GM21529 (cell line): ENCODE data around the gene TEP1.
"Not testable (repeated sequence)": the region's sequence is repeated elsewhere in the genome, so short reads cannot be mapped to it uniquely, and the experiment has no call there.

Experiments used
- ATAC-seq: cut with Tn5 transposase; IDR thresholded peaks from one replicate; pipeline ENCODE4 v1.9.1; 2021; ENCODE audit not compliant: unreplicated experiment

TEP1 gene

GRCh38 chr14:20391505-20391904 lies 21.8 kb downstream of the TEP1 start:
- no peak for ATAC-seq

DNA sequence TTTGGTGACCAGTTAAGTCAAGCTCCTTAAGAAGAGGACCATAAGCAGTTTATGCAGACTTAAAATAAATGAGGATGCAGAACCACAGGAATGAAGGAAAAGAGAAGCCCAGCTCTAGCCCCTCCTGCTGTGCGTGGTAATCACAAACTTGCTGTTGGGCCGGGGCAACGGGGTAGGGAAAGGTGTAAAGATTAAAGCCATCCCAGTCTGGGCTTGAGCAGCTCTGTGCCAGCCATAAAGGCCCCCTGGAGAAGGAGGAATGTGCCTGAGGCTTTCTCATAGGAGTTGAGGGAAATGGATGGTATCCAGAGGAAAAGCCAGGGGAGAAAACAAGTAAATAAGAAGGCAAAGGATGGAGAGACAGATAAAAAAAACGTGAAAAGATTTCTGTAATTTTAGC lies 25.1 kb downstream of the TEP1 start:
- no peak for ATAC-seq

DNA sequence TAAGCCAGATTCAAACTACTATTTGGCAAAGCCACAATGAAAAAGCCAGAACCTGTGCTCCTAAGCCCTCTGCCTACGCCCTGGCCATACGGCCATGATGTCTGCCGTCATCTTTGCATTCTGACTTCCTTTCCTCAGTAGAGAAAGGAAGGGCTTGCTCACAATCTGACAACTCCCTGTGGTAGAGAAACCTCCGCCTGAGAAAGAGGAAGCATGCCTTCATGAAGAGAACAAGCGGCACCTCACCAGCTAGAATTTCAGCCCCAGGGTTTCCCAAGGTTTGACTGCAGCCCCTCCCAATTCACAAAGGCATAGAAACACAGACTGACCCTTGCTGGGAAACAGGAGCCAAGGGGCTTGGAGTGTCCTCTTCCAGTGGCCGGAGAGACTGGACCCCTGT lies 25.7 kb downstream of the TEP1 start:
- no peak for ATAC-seq

DNA sequence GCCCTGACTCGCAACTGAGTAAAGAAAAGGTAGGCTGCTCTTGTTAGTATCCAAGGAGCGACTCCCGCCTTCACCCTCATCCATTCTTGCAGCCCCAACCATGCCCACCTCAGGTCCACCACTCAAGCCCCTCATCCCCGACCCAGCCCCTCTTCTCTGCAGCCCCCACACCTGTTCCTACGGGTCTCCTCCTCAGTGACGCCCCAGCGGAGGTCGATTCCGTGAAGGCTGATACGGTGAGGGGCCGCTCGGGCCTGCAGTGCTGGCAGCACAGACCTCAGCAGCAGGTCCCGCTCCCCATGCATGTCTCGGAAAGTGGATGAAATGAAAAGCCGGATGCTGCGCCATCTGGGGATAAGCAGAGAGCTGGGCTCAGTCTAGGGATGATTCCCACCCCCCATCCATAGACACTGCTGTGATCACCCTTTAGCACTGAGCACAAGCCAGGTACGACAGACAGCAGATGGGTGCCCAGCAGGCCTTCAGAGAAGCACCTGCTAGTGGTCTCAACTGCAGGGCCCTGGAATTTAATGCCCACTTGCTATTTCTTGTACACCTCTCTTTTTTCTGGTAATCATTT lies 26.9 kb downstream of the TEP1 start:
- ATAC-seq = no peak

DNA sequence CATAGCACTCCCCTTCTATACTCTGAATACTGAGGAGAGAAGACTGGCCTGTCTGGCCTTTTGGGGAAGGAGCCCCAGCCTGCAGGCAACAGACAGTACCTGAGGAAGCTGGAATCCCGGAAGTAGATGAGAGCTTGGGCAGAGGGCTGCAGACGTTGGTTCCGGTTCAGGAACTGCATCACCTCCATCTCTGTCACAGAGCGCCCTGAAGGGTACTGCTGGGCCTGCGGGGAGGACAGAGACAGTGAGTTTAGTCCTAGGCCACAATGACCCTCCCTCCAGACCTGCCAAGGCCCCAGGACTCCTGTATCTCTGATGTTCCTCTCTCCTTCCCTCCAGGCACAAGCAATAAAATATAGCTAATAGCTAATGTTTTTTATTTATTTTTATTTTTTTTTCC lies 28.4 kb downstream of the TEP1 start:
- ATAC-seq = no peak

DNA sequence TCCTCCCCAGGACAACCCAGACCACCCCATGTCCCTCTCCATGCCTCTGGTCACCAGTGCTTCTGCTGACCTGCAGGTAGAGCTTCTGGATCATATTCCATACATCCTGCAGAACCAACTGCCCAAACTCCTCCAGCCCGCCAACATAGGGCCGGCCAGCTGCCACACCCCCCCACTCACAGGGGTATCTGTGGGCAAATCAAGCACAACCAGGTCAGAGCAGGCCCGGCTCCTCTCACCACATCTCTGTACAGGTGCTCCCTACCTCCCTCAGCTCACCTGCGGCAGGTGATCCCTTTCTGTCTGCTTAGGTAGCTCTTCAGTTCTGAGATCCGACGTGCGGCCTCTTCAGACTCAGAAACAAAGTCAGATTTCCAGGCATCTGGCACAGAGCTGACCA lies 29.0 kb downstream of the TEP1 start:
- ATAC-seq = no peak

- ATAC-seq = no peak
Measured at GRCh38 chr14:20383636-20384035, 29.7 kb downstream of the TEP1 start.

DNA sequence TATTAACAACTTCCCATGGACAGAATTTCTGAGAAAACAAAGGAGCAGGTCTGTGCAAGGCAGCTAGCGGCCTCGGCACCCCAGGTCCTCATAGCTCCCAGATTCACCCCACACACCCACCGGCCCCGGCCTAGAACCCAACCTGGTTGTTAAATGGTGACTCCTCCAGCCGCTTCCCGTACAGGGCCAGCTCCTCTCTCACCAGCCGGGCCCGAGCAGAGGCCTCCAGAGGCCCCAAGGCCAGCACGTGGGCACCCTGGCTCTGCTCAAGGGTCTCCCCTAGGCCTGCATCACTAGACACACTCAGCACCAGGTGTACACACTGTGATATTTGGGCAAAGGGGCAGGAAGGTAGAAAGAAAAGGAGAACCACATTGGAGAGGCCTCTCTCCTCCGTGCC lies 30.3 kb downstream of the TEP1 start:
- ATAC-seq = no peak

- ATAC-seq = no peak
Measured at GRCh38 chr14:20382526-20382925, 30.8 kb downstream of the TEP1 start.

DNA sequence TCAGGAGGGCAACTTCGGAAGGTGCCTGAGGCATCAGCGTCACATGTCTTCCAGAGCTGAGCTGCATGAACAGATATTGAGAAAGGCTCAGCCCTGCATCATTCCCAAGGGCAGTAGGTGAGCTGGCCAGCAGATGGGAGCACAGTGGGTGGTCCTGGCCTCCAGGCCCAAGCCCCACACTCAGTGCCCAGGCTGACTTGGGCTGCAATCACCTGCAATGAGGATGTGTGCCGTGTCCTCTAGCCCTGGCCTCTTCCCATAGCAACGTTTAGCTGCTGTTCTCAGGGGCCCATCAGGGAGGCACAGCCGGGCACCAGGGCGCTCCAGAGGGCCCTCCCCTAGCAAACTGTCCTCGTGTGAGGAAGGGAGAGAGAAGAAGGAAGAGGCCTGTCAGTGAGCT lies 32.0 kb downstream of the TEP1 start:
- no peak for ATAC-seq

GRCh38 chr14:20380681-20381080 lies 32.6 kb downstream of the TEP1 start:
- ATAC-seq = no peak

DNA sequence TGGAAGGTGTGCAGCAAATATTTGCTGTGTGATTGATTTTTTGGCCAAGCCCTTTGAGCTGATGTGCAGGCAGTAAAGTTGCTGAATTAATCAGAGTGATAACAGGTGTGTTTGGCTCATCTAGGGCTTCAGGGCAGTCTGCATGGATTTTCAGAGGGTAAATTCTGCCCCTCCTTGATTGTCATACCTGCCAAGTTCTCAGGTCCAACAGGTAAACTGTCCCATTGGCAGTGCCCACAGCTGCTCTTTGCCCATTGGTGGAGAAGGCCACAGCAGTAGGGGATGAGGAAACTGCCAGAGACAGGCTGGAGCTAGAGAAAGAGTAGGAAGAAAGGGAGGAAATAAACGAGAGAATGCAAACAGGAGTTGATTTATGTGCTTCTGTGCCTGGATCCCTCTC lies 33.6 kb downstream of the TEP1 start:
- no peak for ATAC-seq

DNA sequence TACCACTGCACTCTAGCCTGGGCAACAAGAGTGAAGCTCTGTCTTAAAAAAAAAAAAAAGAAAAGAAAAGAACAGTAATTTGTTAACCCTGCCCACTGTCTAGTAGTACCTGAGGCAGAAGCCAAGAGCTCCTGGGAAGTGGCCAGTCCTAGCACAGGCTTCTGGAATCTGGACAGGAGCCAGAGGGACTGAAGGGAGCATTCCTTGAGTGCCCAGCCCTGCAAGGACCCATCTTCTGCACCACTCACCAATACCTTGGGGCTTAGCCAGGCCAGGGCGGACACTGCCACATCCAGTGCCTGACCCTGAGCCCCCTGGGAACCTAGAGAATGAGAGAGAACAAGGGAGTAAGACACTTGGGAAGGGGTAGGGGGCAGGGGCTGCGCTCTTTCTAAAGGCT lies 36.1 kb downstream of the TEP1 start:
- ATAC-seq = no peak

DNA sequence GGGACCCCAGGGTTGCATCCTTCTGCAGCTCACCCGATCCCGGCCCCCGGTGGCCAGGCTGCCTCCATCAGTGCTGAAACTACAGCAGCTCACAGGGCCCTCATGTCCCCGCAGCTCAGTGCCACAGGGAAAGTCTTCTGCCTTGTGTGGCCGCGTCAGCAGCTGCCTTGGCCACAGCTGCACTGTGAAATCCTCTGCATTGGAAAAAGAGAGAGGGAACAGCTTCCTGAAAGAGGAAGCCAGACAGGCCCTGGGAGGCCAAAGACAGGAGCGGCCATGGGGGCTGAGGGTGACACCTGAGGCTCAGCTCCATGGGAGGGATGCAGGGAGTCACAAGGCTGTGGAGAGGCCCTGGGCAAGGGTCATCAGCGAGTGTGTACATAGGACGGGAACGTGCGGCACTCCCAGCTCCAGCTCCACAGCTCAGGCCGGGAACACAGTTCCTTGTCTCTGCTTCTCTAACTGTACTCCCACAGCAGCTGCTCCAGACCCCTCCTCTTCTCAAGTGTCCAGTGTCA lies 37.2 kb downstream of the TEP1 start:
- ATAC-seq = no peak

DNA sequence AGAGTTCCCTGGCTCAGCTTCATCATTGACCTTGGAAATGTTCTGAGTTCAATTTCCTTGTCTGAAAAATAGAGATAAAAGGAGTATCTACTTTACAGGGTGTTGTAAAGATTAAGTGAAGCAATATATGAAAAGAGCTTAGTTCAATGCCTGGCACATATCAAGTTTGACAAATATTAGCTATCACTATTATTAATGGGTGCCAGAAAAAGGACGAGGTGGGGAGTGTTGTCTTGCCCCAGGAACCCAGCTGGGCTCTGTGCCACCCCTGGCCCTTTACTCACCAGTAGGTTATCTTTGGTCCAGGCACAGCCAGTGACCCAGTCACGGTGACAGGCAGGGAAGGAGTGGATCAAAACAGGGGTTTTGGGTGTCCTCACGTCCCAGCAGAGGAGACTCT lies 37.8 kb downstream of the TEP1 start:
- ATAC-seq = no peak

- ATAC-seq = no peak
Measured at GRCh38 chr14:20372796-20373195, 40.5 kb downstream of the TEP1 start.

- no peak for ATAC-seq
Measured at GRCh38 chr14:20365928-20366327, 47.4 kb downstream of the TEP1 start.

GRCh38 chr14:20358474-20358873 lies 54.8 kb downstream of the TEP1 start:
- ATAC-seq = not testable (repeated sequence)

- ATAC-seq = no peak
Measured at GRCh38 chr14:20356422-20356821, 56.9 kb downstream of the TEP1 start.

DNA sequence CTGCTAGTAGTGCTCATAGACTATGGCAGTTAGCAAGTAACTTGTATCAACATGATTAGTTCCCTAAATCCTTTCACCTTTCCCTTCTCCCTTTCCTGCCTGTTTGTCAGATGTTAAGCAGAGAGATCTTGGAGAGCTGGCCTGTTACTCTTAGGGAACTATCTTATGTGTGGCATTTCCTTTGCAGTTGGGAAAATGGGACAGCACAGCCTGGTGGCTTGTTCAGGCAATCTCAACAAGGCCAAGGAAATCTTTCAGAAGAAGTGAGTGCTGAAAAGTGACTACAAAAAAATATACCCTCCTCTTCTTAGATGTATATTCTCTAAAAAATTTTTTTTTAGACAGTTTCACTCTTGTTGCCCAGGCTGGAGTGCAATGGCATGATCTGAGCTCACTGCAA lies 62.4 kb downstream of the TEP1 start:
- no peak for ATAC-seq

- ATAC-seq = no peak
Measured at GRCh38 chr14:20350282-20350681, 63.0 kb downstream of the TEP1 start.

- no peak for ATAC-seq
Measured at GRCh38 chr14:20347747-20348146, 65.6 kb downstream of the TEP1 start.

GRCh38 chr14:20346713-20347112 lies 66.6 kb downstream of the TEP1 start:
- ATAC-seq = no peak
